Neural progenitor cell (in vitro differentiated cells): ENCODE measurements around the gene PLA2R1. TPM values are rescaled to one million over a fixed set of nuclear protein-coding genes. Genes with fewer than 3 reads are reported as not detected.

Experiments
- DNase-seq: peaks from one replicate; pipeline ENCODE4 v3.0.0-alpha.2; 2016; ENCODE audit warnings: low spot score
- H2AFZ ChIP-seq: fragments of 200-600 bp; sonication (generic); replicated peaks from 2 replicates; pipeline ENCODE4 v1.6.1; 2016; ENCODE audit warnings: antibody characterized with exemption
- H3F3A ChIP-seq: fragments of 200-600 bp; sonication (generic); 2 replicates; pipeline ENCODE4 v1.6.1; 2016; ENCODE audit warnings: antibody characterized with exemption, low read depth
- H3K27ac ChIP-seq: fragments of 200-600 bp; sonication (generic); 2 replicates; pipeline ENCODE4 v1.5.1; 2016; ENCODE audit warnings: mild to moderate bottlenecking
- H3K27me3 ChIP-seq: fragments of 200-600 bp; sonication (generic); 2 replicates; pipeline ENCODE4 v1.6.1; 2016; ENCODE audit warnings: mild to moderate bottlenecking, moderate library complexity
- H3K36me3 ChIP-seq: fragments of 200-600 bp; sonication (generic); 2 replicates; pipeline ENCODE4 v1.5.1; 2016
- H3K4me1 ChIP-seq: fragments of 200-600 bp; sonication (generic); 2 replicates; pipeline ENCODE4 v1.6.1; 2016; ENCODE audit warnings: mixed run types
- H3K4me2 ChIP-seq: fragments of 200-600 bp; sonication (generic); 2 replicates; pipeline ENCODE4 v1.6.1; 2016
- H3K4me3 ChIP-seq: fragments of 200-600 bp; sonication (generic); 2 replicates; pipeline ENCODE4 v1.5.1; 2016
- H3K79me2 ChIP-seq: fragments of 200-600 bp; sonication (generic); 2 replicates; pipeline ENCODE4 v1.6.1; 2016; ENCODE audit warnings: low read depth
- H3K9ac ChIP-seq: fragments of 200-600 bp; sonication (generic); 2 replicates; pipeline ENCODE4 v1.6.1; 2016
- H3K9me3 ChIP-seq: fragments of 200-600 bp; sonication (generic); 2 replicates; pipeline ENCODE4 v1.5.1; 2016; ENCODE audit warnings: low read depth
- H4K20me1 ChIP-seq: fragments of 200-600 bp; sonication (generic); 2 replicates; pipeline ENCODE4 v1.6.1; 2016; ENCODE audit warnings: low read depth
- H3K27ac Mint-ChIP-seq: 3 replicates; pipeline ENCODE4 v1.8.0; 2021; ENCODE audit warnings: mixed read lengths
- H3K27me3 Mint-ChIP-seq: 2 replicates; pipeline ENCODE4 v1.8.0; 2022; ENCODE audit warnings: low read depth, mild to moderate bottlenecking, inconsistent platforms, moderate library complexity, mixed read lengths; ENCODE audit not compliant: insufficient read depth
- H3K36me3 Mint-ChIP-seq: 3 replicates; pipeline ENCODE4 v1.8.0; 2021; ENCODE audit warnings: mixed read lengths
- H3K4me1 Mint-ChIP-seq: 3 replicates; pipeline ENCODE4 v1.8.0; 2021; ENCODE audit warnings: mixed read lengths
- H3K4me3 Mint-ChIP-seq: 3 replicates; pipeline ENCODE4 v1.8.0; 2021; ENCODE audit warnings: mild to moderate bottlenecking, moderate library complexity, mixed read lengths
- H3K9me3 Mint-ChIP-seq: 3 replicates; pipeline ENCODE4 v1.8.0; 2020; ENCODE audit warnings: mixed read lengths
- EZH2 ChIP-seq: fragments of 200-600 bp; sonication (generic); IDR thresholded peaks from 2 replicates; pipeline ENCODE4 v1.6.1; 2017; ENCODE audit warnings: antibody characterized with exemption, mild to moderate bottlenecking, moderate library complexity
- EZH2phosphoT487 ChIP-seq: fragments of 200-600 bp; sonication (generic); IDR thresholded peaks from 2 replicates; pipeline ENCODE4 v1.6.1; 2017; ENCODE audit warnings: antibody characterized with exemption
- total RNA-seq: library from RNA; depleted of rRNA; stranded (reverse); fragments of >200 nt; gene quantifications from 2 replicates; pipeline ENCODE4 v1.2.3, GENCODE V29; 2015; ENCODE audit warnings: low replicate concordance
- TF ChIP-seq, protein P1 (sequence below): fragments of 200-600 bp; sonication (generic); IDR thresholded peaks from 2 replicates; pipeline ENCODE4 v1.5.1; 2017; ENCODE audit warnings: antibody characterized with exemption, mild to moderate bottlenecking

The PLA2R1 gene
- total RNA-seq, 1 donor from 2014 or later = 0.45 TPM

DNA sequence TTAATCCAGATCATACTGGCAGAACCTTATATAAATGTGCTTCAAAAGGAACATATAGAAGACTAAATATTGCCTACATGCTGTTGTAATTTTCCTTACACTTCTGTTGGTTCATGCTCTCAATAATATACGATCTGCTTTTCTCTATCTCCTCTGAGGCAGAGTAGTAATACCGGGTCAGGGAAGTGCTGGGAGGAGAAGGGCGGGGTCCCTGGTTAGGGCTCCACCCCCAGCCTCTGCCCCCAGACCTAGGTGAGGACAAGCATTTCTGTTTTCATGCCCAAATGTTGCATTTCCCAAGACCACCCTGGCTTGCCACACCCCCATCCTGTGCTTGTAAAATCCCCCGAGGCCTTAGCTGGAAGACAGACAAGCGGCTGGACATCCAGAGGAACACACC, 55.3 kb downstream of the PLA2R1 start:
- H3K79me2 ChIP-seq = no peaks in the 10 kb centered on the region
- peaks cover 4% of the 10 kb centered on the region for H3K4me1 Mint-ChIP-seq
- H2AFZ ChIP-seq = peak overlapping the region; percentile 15
- no peaks in the 10 kb centered on the region for H3F3A ChIP-seq
- no peaks in the 10 kb centered on the region for H3K9me3 Mint-ChIP-seq
- no peak overlapping the region for H3K4me3 ChIP-seq
- H3K4me3 Mint-ChIP-seq = no peak overlapping the region
- H3K9ac ChIP-seq = no peak overlapping the region
- no peak for DNase-seq
- no peak overlapping the region for H3K27ac Mint-ChIP-seq
- H3K36me3 Mint-ChIP-seq = no peaks in the 10 kb centered on the region
- no peak overlapping the region for H3K4me2 ChIP-seq
- no peak for TF ChIP-seq EZH2
- TF ChIP-seq EZH2phosphoT487 = no peak
- TF ChIP-seq, protein P1, sequence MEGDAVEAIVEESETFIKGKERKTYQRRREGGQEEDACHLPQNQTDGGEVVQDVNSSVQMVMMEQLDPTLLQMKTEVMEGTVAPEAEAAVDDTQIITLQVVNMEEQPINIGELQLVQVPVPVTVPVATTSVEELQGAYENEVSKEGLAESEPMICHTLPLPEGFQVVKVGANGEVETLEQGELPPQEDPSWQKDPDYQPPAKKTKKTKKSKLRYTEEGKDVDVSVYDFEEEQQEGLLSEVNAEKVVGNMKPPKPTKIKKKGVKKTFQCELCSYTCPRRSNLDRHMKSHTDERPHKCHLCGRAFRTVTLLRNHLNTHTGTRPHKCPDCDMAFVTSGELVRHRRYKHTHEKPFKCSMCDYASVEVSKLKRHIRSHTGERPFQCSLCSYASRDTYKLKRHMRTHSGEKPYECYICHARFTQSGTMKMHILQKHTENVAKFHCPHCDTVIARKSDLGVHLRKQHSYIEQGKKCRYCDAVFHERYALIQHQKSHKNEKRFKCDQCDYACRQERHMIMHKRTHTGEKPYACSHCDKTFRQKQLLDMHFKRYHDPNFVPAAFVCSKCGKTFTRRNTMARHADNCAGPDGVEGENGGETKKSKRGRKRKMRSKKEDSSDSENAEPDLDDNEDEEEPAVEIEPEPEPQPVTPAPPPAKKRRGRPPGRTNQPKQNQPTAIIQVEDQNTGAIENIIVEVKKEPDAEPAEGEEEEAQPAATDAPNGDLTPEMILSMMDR = no peak
- no peaks in the 10 kb centered on the region for H4K20me1 ChIP-seq
- no peaks in the 10 kb centered on the region for H3K4me1 ChIP-seq
- no peaks in the 10 kb centered on the region for H3K36me3 ChIP-seq
- no peak overlapping the region for H3K27ac ChIP-seq
- no peaks in the 10 kb centered on the region for H3K27me3 Mint-ChIP-seq
- no peaks in the 10 kb centered on the region for H3K27me3 ChIP-seq
- no peaks in the 10 kb centered on the region for H3K9me3 ChIP-seq

- H3K27ac Mint-ChIP-seq = no peak overlapping the region
Measured at GRCh38 chr2:160006475-160006874, 55.9 kb downstream of the PLA2R1 start.

DNA sequence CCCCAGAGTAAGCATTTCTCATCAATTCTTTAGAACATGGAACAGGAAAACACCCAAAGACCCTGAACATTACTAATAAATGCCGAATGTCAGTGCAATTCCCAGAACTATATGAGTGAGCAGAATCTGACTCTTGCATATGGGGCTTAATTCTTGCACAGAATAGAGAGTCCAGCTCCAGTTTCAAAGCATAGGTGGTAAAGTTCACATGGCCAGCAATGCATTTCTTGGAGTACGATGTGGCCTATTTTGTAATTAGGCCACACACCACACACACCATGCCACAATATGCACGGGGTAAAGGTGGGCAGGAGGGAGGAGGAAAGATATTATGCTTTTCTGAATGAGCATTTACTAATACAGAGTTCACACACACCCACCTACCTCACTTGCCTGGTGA, 56.5 kb downstream of the PLA2R1 start:
- Histone ChIP-seq H3K4me2 (no peak overlapping the region), H3K27me3 (no peaks in the 10 kb centered on the region), H3K79me2 (no peaks in the 10 kb centered on the region), H3K4me1 (no peaks in the 10 kb centered on the region), H3K36me3 (peaks cover 4% of the 10 kb centered on the region), H2AFZ (no peak overlapping the region), H3K27ac (no peak overlapping the region), H4K20me1 (no peaks in the 10 kb centered on the region), H3F3A (no peaks in the 10 kb centered on the region), H3K4me3 (no peak overlapping the region), H3K9ac (no peak overlapping the region), H3K9me3 (no peaks in the 10 kb centered on the region)
- Mint-ChIP-seq H3K9me3 (no peaks in the 10 kb centered on the region), H3K36me3 (no peaks in the 10 kb centered on the region), H3K27me3 (no peaks in the 10 kb centered on the region), H3K4me1 (peaks cover 4% of the 10 kb centered on the region), H3K4me3 (no peak overlapping the region), H3K27ac (no peak overlapping the region)
- TF ChIP-seq, protein P1 = no peak
- no peak for TF ChIP-seq EZH2
- no peak for TF ChIP-seq EZH2phosphoT487
- no peak for DNase-seq

More at GRCh38 chr2:160006475-160006874, 55.9 kb downstream of the PLA2R1 start:
- Histone ChIP-seq H3F3A (no peaks in the 10 kb centered on the region), H3K27ac (no peak overlapping the region), H3K36me3 (no peaks in the 10 kb centered on the region), H3K4me3 (no peak overlapping the region), H3K9ac (no peak overlapping the region), H3K79me2 (no peaks in the 10 kb centered on the region), H3K4me1 (no peaks in the 10 kb centered on the region), H3K4me2 (no peak overlapping the region), H3K9me3 (no peaks in the 10 kb centered on the region), H4K20me1 (no peaks in the 10 kb centered on the region), H3K27me3 (no peaks in the 10 kb centered on the region), H2AFZ (no peak overlapping the region)
- Mint-ChIP-seq H3K4me3 (no peak overlapping the region), H3K36me3 (no peaks in the 10 kb centered on the region), H3K4me1 (peaks cover 4% of the 10 kb centered on the region), H3K9me3 (no peaks in the 10 kb centered on the region), H3K27me3 (no peaks in the 10 kb centered on the region)
- no peak for DNase-seq
- no peak for TF ChIP-seq EZH2phosphoT487
- TF ChIP-seq, protein P1 = no peak
- no peak for TF ChIP-seq EZH2
